HG02571 (cell line): ENCODE measurements around the gene CACTIN.
"Not testable (repeated sequence)": the region's sequence is repeated elsewhere in the genome, so short reads cannot be mapped to it uniquely, and the experiment has no call there.

Experiments
- ATAC-seq: cut with Tn5 transposase; IDR thresholded peaks from one replicate; pipeline ENCODE4 v1.9.1; 2021; ENCODE audit warnings: mild to moderate bottlenecking, moderate library complexity; ENCODE audit not compliant: unreplicated experiment

Gene CACTIN

DNA sequence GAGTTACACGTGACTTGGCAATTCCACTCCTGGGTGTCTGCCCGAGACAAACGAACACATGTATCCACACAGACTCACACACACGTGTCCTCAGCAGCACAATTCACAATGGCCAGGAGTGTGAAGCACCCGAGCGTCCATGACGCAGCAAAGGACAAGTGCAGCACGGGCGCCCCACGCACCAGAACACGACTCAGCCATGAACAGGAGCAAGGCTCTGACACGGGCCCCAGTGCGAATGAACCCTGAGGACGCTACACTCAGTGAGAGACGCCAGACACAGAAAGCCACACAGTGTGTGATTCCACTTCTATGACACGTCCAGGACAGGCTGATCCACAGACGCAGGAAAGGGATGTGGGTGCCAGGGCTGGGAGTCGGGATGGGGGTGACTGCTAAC, 37.2 kb upstream of the CACTIN start:
- no peak for ATAC-seq

- no peak for ATAC-seq
Observed at GRCh38 chr19:3661284-3662238, 35.0 kb upstream of the CACTIN start.

GRCh38 chr19:3660493-3661219, 34.1 kb upstream of the CACTIN start:
- ATAC-seq: no peak

DNA sequence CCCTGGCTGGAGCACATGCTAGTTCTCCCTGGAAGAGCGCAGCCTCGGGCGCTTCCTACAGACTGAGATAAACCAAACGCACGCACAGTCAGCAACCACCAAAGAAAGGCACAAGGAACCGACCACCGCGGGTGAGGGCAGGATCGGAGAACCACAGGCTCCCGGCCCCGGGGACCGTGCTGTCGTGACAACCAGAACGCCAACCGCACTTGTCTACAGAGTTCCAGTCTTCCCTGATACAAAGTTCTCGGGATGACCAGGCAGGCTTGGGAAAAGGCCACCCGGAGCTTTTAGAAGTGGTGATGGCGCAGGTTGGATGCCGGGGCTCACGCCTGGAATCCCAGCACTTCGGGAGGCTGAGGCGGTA, 33.1 kb upstream of the CACTIN start:
- no peak for ATAC-seq

DNA sequence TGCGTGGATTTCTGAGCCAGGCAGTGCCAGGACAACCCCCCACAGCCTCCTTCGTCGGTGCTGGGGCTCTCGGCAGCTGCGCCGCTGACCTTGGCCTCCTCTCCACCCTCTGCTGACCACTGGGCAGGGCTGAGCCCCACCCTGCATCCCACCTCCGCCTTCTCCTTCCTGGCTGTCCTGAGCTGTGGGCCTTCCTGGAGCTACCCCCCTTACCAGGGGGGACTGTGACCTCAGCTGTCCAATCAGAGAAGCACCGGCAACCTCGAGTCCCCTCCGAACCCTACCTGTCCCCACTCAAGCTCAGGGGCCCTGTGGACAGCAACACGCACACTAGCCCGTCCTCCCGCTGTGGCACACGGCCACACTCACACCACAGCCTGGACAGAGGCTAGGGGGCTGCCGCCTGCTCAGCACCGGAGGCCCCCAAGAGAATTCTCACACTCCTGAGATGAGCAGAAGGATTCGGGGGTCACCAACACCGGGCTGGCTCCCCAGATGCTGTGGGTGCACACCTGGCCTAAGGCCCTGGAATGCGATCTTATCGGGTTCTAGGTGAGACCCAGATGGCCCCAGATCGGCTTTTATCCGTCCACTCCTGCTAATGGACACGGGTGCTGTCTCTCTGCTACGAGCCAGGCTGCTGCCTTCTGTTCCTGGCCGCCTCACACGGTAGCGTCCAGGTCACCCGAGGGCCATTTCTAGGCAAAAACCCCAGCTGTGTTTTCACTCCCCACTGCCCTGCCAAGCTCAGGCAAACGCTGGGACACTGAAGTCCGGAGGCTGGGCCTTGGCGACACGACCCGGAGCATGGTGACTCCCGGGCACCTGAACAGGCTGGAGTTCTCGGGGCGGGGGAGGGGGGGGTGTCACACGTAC, 32.5 kb upstream of the CACTIN start:
- ATAC-seq: no peak

DNA sequence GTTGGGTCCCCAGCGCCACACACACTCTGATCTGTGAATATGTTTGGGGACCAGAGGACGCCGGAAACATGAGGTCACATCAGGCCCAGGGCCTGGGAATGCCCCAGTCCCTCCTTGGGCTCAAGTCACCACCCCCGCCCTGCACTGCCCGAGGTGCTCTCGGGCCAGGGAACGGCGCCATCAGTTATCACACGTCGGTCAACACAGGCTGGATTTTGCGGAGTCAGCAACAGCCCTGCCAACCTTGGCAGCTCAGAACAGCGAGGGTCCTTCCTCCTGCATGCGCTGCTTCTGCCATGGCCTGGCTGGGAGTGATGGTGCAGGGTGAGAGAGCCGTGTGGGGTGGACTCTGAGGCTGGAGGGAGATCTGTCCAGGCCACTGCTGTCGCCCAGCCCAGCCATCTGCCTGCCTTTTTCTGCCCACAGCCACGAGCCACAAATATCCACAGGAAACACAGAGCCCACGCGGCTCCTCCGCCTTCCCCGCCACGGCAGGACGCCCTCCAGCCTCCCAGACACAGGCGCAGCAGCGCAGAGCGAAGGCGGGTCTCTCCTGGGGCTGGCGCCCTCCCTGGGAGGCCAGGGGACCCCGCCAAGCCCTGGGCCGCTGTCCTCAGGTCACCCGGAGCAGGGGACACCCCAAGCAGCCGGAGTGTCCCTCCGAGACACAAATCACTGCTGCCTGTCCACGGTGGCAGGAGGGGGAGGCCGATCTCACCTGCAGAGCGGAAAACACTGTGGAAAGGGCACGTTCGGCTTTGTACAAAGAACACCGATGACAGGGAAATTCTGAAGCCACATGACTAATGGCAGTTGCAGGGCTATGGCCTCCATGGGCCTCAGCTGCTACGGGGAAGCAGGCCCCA, 31.6 kb upstream of the CACTIN start:
- ATAC-seq: no peak

DNA sequence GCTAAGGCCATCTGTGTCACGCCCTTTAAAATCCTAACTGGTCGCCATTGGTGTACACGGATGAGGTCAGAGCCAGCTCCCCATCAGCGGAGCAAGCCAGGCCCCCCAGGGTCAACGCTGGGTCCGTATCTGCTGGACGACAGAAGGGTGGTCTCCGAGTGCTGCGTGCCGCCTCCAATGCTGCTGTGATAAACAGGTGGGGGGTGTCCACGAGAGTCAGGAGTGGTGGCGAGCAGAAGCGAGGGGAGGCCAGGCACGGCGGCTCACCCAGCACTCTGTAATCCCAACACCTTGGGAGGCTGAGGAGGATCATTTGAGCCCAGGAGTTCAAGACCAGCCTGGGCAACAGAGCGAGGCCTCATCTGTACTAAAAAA, 30.8 kb upstream of the CACTIN start:
- ATAC-seq: no peak

- no peak for ATAC-seq
Observed at GRCh38 chr19:3656747-3657394, 30.3 kb upstream of the CACTIN start.

GRCh38 chr19:3656073-3656746, 29.6 kb upstream of the CACTIN start:
- ATAC-seq: no peak

DNA sequence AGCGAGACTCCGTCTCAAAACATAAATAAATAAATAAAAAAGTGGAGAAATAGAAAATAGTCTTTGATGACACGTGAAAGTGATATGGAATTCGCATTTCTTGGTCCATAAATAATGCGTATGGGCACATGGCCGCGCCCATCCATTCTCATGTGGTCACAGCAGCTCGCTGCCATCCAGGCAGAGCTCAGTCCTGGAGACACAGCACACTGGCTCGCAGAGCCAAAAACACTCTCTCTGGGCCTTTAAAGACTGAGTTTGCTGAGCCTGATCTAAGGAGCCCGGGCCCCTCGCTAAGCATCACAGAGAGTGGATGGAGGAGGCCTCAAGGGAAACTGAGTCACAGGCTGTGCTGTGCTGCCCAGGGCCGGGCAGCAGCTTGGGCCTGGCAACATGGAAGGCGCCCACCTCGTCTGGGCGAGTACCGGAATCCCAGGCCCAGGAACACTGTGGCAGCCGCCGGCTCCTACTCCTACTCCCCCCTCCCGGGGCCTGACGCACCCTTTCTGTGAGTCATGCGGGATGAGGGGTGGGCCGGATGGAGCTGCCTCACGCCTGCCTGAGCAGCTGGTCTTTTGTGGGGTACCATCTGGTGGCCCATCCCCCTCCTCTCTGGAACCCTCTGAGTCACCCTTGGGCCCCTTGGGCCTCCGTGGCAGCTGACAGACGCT, 28.9 kb upstream of the CACTIN start:
- ATAC-seq: no peak

DNA sequence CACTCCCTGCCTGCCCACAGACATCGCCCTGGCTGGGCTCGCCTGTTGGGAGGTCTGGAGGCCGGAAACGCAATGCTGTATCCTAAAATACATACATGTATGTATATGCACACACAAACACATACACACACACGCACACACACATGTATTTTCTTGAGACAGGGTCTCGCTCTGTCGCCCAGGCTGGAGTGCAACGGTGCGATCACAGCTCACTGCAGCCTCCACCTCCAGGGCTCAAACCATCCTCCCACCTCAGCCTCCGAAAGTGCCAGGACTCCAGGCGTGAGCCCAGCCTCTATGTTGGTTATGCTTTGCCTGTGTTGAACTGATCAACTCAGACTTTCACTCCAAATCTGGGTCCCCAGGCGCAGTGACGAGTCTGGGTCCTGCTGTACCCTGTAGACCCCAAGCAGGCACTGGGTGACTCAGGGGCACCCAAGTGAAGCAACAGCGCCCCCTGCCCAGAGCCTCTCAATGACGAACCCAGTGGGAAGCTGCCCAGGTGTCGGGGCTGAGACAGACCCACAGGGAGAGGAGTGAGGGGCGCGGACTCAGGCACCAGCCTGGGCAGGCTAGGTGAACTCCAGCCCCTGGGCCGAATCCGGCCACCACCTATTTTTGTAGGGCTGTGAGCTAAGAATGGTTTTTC, 27.4 kb upstream of the CACTIN start:
- ATAC-seq: no peak

DNA sequence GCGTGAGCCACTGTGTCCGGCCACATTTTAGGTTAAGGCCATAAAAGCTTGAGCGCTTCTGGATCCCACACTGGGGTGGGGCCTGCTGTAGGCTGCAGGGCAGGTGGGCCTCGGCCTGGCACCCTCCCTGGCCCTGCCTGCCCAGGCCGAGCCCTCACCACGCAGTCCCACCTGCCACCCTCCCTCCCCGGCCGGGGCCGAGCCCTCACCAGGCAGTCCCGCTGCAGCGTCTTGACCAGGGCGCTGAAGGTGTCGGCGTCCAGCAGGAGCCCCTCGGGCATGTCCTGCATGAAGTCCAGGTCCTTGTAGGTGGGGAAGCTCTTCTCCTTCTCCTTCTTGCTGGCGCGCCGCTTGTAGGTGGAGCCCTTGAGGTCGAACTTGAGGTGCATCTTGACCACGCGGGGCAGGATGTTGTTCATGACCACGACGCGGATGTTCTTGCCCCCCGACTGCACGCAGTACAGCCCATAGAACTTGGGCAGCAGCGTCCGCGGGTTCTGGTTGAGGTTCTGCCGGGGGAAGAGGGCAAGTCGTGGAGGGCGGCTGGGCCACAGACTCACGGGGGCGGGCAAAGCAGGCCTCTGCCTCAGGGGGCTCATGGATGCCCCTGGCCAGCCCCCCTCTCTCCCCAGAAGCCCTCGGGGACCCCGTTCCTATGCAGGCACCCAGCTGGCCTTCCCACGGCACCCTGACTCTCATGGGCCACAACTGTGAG, 26.6 kb upstream of the CACTIN start:
- no peak for ATAC-seq

DNA sequence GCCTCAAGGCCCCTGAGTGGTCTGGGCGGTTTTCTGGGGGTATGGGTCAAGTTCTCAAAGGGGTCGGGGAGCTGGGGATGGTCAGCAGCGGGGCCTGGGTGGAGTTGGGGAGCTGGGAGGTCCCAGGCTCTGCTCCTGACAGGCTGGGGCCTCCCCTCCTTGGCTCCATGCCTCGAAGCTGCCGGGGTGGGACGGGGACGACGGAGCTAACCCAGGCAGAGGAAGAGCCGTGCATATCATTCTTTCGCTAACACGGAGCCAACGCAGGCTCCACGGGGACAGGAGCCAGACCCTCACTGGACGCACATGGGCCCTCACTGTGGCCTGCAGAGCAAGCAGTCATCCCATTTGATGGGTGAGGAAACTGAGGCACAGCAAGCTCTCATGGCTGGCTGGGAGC, 25.8 kb upstream of the CACTIN start:
- ATAC-seq: no peak

DNA sequence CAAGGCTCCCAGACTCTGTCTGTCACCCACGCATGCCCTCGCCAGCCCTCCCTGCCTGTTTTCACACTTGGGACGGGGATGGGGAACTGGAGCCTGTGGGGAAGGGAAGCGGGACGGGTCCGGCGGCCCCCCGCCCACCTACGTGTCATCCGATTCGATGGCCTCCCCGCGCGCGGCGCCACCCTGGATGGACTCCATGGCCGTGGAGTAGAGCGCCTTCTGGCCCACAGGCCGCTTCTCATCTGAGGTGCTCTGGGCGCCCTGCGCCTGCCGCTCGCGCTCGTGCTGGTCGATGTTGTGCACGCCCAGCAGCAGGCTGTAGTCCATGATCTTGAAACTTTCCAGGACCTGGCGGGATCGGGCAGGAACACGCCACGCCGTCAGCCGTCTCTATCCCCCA, 25.1 kb upstream of the CACTIN start:
- no peak for ATAC-seq

DNA sequence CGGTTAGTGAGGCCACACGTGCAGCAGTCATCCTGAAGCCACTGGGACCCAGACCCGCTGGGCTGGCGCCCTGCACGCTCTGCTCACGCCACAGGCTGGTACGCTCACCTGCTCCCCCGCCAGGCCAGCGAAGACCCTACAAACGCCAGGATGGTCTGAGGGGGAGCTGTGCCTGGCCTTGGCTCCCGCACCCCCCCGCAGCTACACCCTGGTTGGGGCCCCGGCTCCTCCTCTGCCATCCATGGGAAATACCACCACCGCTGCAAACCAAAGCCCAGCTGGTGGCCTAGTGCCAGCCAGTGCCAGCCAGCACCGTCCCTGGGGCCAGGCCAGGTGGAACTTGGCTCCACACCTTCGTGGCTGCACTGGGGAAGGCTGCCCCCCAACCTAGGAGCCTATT, 23.3 kb upstream of the CACTIN start:
- no peak for ATAC-seq

- ATAC-seq: no peak
Observed at GRCh38 chr19:3648037-3648905, 21.7 kb upstream of the CACTIN start.

GRCh38 chr19:3647102-3647501, 20.5 kb upstream of the CACTIN start:
- ATAC-seq: not testable (repeated sequence)
